ENCODE data around the gene PKN1.
"Not testable (repeated sequence)": the region's sequence is repeated elsewhere in the genome, so short reads cannot be mapped to it uniquely, and the experiment has no call there.

The PKN1 gene

GRCh38 chr19:14450876-14451275 is 17.8 kb downstream of the PKN1 start:
- DNase-seq (ENCODE audit: low read depth), result no peak
- Histone ChIP-seq H3K36me3 (ENCODE audit: control insufficient read depth, insufficient read depth, low read length, severe bottlenecking) (peaks cover 64% of the 10 kb centered on the region), H3K9ac (ENCODE audit: low read length) (no peak overlapping the region), H3K27me3 (replicated peaks; ENCODE audit: control insufficient read depth, insufficient read depth, low read length) (no peaks in the 10 kb centered on the region), H3K4me1 (ENCODE audit: control insufficient read depth, insufficient read depth, low read length) (no peaks in the 10 kb centered on the region), H3K4me3 (ENCODE audit: low read length) (no peak overlapping the region), H3K9me3 (ENCODE audit: control insufficient read depth, low read length) (no peaks in the 10 kb centered on the region)

DNA sequence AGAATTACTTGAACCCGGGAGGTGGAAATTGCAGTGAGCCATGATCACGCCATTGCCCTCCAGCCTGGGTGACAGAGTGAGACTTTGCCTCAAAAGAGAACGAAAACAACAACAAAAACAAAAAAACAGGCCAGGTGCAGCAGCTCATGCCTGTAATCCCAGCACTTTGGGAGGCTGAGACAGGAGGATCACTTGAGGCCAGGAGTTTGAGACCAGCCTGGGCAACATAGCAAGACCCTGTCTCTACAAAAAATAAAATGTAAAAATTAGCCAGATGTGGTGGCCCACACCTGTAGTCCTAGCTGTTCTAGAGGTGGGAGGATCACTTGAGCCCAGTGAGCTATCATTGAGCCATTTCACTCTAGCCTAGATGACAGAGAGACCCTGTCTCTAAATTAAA is 19.2 kb downstream of the PKN1 start:
- H3K9ac ChIP-seq (ENCODE audit: low read length); H3K4me3 ChIP-seq (ENCODE audit: low read length); DNase-seq (ENCODE audit: low read depth); H3K27me3 ChIP-seq (replicated peaks; ENCODE audit: control insufficient read depth, insufficient read depth, low read length); H3K9me3 ChIP-seq (ENCODE audit: control insufficient read depth, low read length); H3K4me1 ChIP-seq (ENCODE audit: control insufficient read depth, insufficient read depth, low read length): not testable (repeated sequence)
- H3K36me3 ChIP-seq (ENCODE audit: control insufficient read depth, insufficient read depth, low read length, severe bottlenecking), result peaks cover 55% of the 10 kb centered on the region

DNA sequence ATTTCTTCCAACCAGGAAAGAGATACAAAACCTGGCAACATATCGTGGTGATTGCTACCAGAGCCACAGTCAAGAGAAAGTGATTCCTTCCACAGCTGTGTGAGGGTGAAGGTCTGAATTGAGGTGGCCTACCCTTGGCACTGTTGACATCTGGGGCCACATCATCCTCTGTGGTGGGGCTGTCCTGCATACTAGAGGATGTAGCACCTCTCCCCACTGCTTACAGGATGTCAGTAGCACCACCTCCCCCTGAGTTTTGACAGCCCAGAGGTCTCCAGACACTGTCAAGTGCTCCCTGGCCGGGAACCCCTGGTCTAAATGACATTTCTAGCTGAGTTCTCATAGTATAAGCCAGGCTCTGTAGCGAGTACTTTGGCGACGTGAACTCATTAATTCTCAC is 26.6 kb downstream of the PKN1 start:
- no peak for DNase-seq (ENCODE audit: low read depth)
- H3K9me3 ChIP-seq (ENCODE audit: control insufficient read depth, low read length), result no peaks in the 10 kb centered on the region
- H3K27me3 ChIP-seq (replicated peaks; ENCODE audit: control insufficient read depth, insufficient read depth, low read length), result no peaks in the 10 kb centered on the region
- H3K36me3 ChIP-seq (ENCODE audit: control insufficient read depth, insufficient read depth, low read length, severe bottlenecking), result peaks cover 53% of the 10 kb centered on the region
- no peak overlapping the region for H3K4me3 ChIP-seq (ENCODE audit: low read length)
- H3K4me1 ChIP-seq (ENCODE audit: control insufficient read depth, insufficient read depth, low read length), result peaks cover 2% of the 10 kb centered on the region
- H3K9ac ChIP-seq (ENCODE audit: low read length), result no peak overlapping the region

DNA sequence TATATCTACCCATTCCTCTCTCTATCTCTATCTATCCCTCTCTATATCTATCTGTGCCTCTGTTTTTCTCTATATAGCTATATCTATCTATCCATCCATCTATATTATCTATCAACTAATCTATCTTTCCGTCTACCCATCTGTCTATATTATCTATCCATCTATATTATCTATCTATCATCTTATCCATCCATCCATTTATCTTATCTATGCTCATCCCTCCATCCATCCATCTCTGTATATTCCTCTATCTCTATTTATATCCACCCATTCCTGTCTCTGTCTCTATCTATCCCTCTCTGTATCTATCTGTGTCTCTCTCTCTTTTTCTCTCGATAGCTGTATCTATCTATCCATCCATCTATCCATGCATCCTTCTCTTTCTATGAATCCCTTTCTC is 27.8 kb downstream of the PKN1 start:
- Histone ChIP-seq H3K4me3 (ENCODE audit: low read length) (no peak overlapping the region), H3K9ac (ENCODE audit: low read length) (no peak overlapping the region), H3K4me1 (ENCODE audit: control insufficient read depth, insufficient read depth, low read length) (peaks cover 2% of the 10 kb centered on the region), H3K9me3 (ENCODE audit: control insufficient read depth, low read length) (no peaks in the 10 kb centered on the region), H3K27me3 (replicated peaks; ENCODE audit: control insufficient read depth, insufficient read depth, low read length) (no peaks in the 10 kb centered on the region), H3K36me3 (ENCODE audit: control insufficient read depth, insufficient read depth, low read length, severe bottlenecking) (peaks cover 49% of the 10 kb centered on the region)
- DNase-seq (ENCODE audit: low read depth), result no peak

DNA sequence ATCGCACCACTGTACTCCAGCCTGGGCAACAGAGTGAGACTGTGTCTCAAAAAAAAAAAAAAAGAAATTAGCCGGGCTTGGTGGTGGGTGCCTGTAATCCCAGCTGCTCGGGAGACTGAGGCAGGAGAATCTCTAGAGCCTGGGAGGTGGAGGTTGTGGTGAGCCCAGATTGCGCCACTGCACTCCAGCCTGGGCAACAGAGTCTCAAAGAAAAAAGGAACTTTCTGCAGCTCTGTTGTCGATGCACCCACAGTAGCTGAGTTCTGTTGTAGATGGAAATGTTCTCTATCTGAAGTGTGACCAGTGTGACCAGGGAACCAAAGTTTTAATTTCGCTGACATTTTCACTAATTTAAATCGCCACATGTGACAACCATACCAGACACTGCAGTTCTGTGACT is 29.3 kb downstream of the PKN1 start:
- not testable (repeated sequence) for DNase-seq (ENCODE audit: low read depth); H3K9ac ChIP-seq (ENCODE audit: low read length); H3K27me3 ChIP-seq (replicated peaks; ENCODE audit: control insufficient read depth, insufficient read depth, low read length); H3K9me3 ChIP-seq (ENCODE audit: control insufficient read depth, low read length); H3K4me1 ChIP-seq (ENCODE audit: control insufficient read depth, insufficient read depth, low read length); H3K4me3 ChIP-seq (ENCODE audit: low read length)
- peaks cover 44% of the 10 kb centered on the region for H3K36me3 ChIP-seq (ENCODE audit: control insufficient read depth, insufficient read depth, low read length, severe bottlenecking)

GRCh38 chr19:14463747-14464146 is 30.6 kb downstream of the PKN1 start:
- Histone ChIP-seq H3K4me3 (ENCODE audit: low read length) (no peak overlapping the region), H3K9ac (ENCODE audit: low read length) (no peak overlapping the region), H3K27me3 (replicated peaks; ENCODE audit: control insufficient read depth, insufficient read depth, low read length) (no peaks in the 10 kb centered on the region), H3K9me3 (ENCODE audit: control insufficient read depth, low read length) (no peaks in the 10 kb centered on the region), H3K36me3 (ENCODE audit: control insufficient read depth, insufficient read depth, low read length, severe bottlenecking) (peaks cover 43% of the 10 kb centered on the region), H3K4me1 (ENCODE audit: control insufficient read depth, insufficient read depth, low read length) (no peaks in the 10 kb centered on the region)
- no peak for DNase-seq (ENCODE audit: low read depth)

- no peak overlapping the region for H3K4me3 ChIP-seq (ENCODE audit: low read length)
- peaks cover 3% of the 10 kb centered on the region for H3K4me1 ChIP-seq (ENCODE audit: control insufficient read depth, insufficient read depth, low read length)
- peaks cover 35% of the 10 kb centered on the region for H3K36me3 ChIP-seq (ENCODE audit: control insufficient read depth, insufficient read depth, low read length, severe bottlenecking)
- no peak for DNase-seq (ENCODE audit: low read depth)
- H3K9me3 ChIP-seq (ENCODE audit: control insufficient read depth, low read length), result no peaks in the 10 kb centered on the region
- no peaks in the 10 kb centered on the region for H3K27me3 ChIP-seq (replicated peaks; ENCODE audit: control insufficient read depth, insufficient read depth, low read length)
- no peak overlapping the region for H3K9ac ChIP-seq (ENCODE audit: low read length)
These were observed 34.3 kb downstream of the PKN1 start for GRCh38 chr19:14467391-14467790.

DNA sequence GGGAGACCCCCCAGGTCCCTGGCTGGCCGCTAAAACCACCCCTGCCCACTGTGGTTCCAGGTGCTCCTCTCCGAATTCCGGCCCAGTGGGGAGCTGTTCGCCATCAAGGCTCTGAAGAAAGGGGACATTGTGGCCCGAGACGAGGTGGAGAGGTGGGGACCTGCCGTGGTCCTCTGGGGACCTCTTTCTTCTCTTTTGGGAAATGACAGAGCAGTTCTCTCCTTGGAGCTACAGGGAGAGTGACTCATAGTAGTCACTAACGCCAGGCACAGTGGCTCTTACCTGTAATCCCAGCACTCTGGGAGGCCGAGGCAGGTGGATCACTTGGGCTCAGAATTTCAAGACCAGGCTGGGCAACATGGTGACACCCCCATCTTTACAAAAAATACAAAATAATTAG is 34.7 kb downstream of the PKN1 start:
- Histone ChIP-seq H3K9ac (ENCODE audit: low read length) (no peak overlapping the region), H3K4me3 (ENCODE audit: low read length) (no peak overlapping the region), H3K9me3 (ENCODE audit: control insufficient read depth, low read length) (no peaks in the 10 kb centered on the region), H3K27me3 (replicated peaks; ENCODE audit: control insufficient read depth, insufficient read depth, low read length) (no peaks in the 10 kb centered on the region), H3K4me1 (ENCODE audit: control insufficient read depth, insufficient read depth, low read length) (peaks cover 3% of the 10 kb centered on the region), H3K36me3 (ENCODE audit: control insufficient read depth, insufficient read depth, low read length, severe bottlenecking) (peaks cover 35% of the 10 kb centered on the region)
- no peak for DNase-seq (ENCODE audit: low read depth)

GRCh38 chr19:14470031-14470876 is 37.1 kb downstream of the PKN1 start:
- no peak for DNase-seq (ENCODE audit: low read depth)
- H3K27me3 ChIP-seq (replicated peaks; ENCODE audit: control insufficient read depth, insufficient read depth, low read length), result no peaks in the 10 kb centered on the region

DNA sequence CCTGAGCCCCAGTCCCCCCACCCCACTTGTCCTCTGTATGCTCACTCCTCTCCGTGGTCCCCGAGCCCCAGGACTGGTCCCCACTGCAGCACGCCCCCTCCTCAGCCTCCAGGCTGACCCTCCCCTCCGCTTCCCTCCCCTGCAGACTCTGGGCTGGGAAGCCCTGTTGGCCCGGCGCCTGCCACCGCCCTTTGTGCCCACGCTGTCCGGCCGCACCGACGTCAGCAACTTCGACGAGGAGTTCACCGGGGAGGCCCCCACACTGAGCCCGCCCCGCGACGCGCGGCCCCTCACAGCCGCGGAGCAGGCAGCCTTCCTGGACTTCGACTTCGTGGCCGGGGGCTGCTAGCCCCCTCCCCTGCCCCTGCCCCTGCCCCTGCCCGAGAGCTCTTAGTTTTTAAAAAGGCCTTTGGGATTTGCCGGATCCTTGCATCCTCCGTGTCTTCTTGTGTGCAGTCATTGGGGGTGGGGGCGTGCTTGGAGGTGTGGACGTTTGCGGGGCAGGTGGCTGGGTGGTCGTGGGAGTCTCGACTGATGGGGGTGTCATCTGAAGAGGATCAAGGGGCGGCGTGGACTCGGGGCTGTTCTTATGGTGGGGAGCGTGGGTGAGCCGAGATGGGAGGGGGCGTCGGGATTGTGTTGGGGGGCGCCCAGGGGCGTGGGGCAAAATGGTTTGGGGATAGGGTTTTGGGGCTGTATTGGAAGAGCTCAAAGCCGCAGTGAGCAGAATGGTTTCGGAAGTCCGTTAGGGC is 38.5 kb downstream of the PKN1 start:
- peaks cover 5% of the 10 kb centered on the region for H3K4me1 ChIP-seq (ENCODE audit: control insufficient read depth, insufficient read depth, low read length)
- no peak overlapping the region for H3K4me3 ChIP-seq (ENCODE audit: low read length)
- DNase-seq (ENCODE audit: low read depth), result no peak
- no peak overlapping the region for H3K9ac ChIP-seq (ENCODE audit: low read length)
- no peaks in the 10 kb centered on the region for H3K9me3 ChIP-seq (ENCODE audit: control insufficient read depth, low read length)
- no peaks in the 10 kb centered on the region for H3K27me3 ChIP-seq (replicated peaks; ENCODE audit: control insufficient read depth, insufficient read depth, low read length)
- peaks cover 18% of the 10 kb centered on the region for H3K36me3 ChIP-seq (ENCODE audit: control insufficient read depth, insufficient read depth, low read length, severe bottlenecking)

More at GRCh38 chr19:14470031-14470876, 37.1 kb downstream of the PKN1 start:
- peaks cover 3% of the 10 kb centered on the region for H3K4me1 ChIP-seq (ENCODE audit: control insufficient read depth, insufficient read depth, low read length)
- H3K9ac ChIP-seq (ENCODE audit: low read length), result no peak overlapping the region
- no peaks in the 10 kb centered on the region for H3K9me3 ChIP-seq (ENCODE audit: control insufficient read depth, low read length)
- no peak overlapping the region for H3K4me3 ChIP-seq (ENCODE audit: low read length)
- peaks cover 18% of the 10 kb centered on the region for H3K36me3 ChIP-seq (ENCODE audit: control insufficient read depth, insufficient read depth, low read length, severe bottlenecking)

DNA sequence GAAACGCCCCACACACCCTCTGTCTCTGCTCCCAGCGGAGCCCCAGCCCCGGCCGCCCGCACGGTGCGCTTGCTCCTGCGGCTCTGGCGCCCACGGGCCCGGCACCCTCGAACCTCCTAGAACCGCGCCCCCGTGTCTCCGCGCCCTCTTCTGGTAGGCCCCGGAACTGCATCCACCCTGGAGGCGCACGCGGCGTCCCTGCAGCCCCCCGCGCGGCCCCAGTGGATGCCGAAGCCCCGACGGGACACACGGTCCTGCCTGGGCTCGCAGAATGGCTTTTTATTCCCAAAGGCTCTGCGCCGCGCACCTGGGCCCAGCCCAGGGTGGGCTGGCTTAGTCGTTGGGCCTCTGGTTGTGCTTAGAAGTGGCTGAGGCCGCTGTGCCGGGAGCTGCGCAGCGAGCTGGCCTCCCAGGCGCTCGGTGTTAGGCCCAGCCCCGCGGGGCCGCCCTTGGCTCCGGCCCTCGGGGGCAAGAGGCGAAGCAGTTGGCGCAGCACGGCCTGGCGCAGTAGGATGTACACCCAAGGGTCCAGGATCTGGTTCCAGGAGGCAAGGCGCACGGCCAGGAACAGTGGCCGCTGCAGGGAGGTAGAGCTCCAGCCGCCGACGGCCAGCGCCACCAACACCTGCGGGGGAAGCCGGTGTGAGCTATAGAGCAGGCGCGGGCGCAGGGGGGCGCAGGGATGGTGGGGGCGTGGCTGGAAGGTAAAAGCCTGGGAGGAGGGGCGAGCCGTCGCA is 39.3 kb downstream of the PKN1 start:
- H3K9ac ChIP-seq (ENCODE audit: low read length), result no peak overlapping the region
- peak; percentile 84 for DNase-seq (ENCODE audit: low read depth)
- peaks cover 18% of the 10 kb centered on the region for H3K36me3 ChIP-seq (ENCODE audit: control insufficient read depth, insufficient read depth, low read length, severe bottlenecking)
- peaks cover 12% of the 10 kb centered on the region for H3K4me1 ChIP-seq (ENCODE audit: control insufficient read depth, insufficient read depth, low read length)
- H3K27me3 ChIP-seq (replicated peaks; ENCODE audit: control insufficient read depth, insufficient read depth, low read length), result no peaks in the 10 kb centered on the region
- H3K4me3 ChIP-seq (ENCODE audit: low read length), result no peak overlapping the region
- H3K9me3 ChIP-seq (ENCODE audit: control insufficient read depth, low read length), result no peaks in the 10 kb centered on the region
